ENCODE measurements around the gene RIOK1. TPM values are rescaled to one million over a fixed set of nuclear protein-coding genes. Genes with fewer than 3 reads are reported as not detected.

The RIOK1 gene
- total and polyA plus RNA-seq, 2 of the 13 experiments (the other 11 are each of a cell fraction or from before 2014, with no cell fraction given) = 9.4 to 37.8 TPM

DNA sequence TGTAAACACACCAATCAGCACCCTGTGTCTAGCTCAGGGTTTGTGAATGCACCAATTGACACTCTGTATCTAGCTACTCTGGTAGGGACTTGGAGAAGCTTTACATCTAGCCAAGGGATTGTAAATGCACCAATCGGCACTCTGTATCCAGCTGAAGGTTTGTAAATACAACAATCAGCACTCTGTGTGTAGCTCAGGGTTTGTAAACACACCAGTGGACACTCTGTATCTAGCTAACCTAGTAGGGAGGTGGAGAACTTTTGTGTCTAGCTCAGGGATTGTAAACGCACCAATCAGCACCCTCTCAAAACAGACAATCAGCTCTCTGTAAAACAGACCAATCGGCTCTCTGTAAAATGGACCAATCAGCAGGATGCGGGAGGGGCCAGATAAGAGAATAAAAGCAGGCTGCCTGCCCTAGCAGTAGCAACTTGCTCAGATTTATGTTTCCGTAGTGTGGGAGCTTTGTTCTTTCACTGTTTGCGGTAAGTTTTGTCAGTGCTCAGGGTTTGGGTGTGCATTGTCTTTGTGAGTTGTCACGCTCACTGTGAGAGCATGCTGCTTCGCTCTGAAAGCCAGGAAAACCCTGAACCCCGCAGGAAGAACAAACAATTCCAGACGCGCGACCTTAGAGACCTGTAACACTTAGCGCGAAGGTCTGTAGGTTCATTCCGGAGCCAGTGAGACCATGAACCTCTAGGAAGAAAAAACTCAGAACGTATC, 37.0 kb downstream of the RIOK1 start (continued):
- TF ChIP-seq, protein P1, sequence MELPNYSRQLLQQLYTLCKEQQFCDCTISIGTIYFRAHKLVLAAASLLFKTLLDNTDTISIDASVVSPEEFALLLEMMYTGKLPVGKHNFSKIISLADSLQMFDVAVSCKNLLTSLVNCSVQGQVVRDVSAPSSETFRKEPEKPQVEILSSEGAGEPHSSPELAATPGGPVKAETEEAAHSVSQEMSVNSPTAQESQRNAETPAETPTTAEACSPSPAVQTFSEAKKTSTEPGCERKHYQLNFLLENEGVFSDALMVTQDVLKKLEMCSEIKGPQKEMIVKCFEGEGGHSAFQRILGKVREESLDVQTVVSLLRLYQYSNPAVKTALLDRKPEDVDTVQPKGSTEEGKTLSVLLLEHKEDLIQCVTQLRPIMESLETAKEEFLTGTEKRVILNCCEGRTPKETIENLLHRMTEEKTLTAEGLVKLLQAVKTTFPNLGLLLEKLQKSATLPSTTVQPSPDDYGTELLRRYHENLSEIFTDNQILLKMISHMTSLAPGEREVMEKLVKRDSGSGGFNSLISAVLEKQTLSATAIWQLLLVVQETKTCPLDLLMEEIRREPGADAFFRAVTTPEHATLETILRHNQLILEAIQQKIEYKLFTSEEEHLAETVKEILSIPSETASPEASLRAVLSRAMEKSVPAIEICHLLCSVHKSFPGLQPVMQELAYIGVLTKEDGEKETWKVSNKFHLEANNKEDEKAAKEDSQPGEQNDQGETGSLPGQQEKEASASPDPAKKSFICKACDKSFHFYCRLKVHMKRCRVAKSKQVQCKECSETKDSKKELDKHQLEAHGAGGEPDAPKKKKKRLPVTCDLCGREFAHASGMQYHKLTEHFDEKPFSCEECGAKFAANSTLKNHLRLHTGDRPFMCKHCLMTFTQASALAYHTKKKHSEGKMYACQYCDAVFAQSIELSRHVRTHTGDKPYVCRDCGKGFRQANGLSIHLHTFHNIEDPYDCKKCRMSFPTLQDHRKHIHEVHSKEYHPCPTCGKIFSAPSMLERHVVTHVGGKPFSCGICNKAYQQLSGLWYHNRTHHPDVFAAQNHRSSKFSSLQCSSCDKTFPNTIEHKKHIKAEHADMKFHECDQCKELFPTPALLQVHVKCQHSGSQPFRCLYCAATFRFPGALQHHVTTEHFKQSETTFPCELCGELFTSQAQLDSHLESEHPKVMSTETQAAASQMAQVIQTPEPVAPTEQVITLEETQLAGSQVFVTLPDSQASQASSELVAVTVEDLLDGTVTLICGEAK (IDR thresholded peaks at IDR 0.05) = no peak
- TF ChIP-seq, protein P1 (CRISPR knock-in tag; IDR thresholded peaks at IDR 0.05) = no peak
- TF ChIP-seq, protein P2, sequence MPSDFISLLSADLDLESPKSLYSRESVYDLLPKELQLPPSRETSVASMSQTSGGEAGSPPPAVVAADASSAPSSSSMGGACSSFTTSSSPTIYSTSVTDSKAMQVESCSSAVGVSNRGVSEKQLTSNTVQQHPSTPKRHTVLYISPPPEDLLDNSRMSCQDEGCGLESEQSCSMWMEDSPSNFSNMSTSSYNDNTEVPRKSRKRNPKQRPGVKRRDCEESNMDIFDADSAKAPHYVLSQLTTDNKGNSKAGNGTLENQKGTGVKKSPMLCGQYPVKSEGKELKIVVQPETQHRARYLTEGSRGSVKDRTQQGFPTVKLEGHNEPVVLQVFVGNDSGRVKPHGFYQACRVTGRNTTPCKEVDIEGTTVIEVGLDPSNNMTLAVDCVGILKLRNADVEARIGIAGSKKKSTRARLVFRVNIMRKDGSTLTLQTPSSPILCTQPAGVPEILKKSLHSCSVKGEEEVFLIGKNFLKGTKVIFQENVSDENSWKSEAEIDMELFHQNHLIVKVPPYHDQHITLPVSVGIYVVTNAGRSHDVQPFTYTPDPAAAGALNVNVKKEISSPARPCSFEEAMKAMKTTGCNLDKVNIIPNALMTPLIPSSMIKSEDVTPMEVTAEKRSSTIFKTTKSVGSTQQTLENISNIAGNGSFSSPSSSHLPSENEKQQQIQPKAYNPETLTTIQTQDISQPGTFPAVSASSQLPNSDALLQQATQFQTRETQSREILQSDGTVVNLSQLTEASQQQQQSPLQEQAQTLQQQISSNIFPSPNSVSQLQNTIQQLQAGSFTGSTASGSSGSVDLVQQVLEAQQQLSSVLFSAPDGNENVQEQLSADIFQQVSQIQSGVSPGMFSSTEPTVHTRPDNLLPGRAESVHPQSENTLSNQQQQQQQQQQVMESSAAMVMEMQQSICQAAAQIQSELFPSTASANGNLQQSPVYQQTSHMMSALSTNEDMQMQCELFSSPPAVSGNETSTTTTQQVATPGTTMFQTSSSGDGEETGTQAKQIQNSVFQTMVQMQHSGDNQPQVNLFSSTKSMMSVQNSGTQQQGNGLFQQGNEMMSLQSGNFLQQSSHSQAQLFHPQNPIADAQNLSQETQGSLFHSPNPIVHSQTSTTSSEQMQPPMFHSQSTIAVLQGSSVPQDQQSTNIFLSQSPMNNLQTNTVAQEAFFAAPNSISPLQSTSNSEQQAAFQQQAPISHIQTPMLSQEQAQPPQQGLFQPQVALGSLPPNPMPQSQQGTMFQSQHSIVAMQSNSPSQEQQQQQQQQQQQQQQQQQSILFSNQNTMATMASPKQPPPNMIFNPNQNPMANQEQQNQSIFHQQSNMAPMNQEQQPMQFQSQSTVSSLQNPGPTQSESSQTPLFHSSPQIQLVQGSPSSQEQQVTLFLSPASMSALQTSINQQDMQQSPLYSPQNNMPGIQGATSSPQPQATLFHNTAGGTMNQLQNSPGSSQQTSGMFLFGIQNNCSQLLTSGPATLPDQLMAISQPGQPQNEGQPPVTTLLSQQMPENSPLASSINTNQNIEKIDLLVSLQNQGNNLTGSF (CRISPR knock-in tag; IDR thresholded peaks at IDR 0.05) = no peak
- no peak for TF ChIP-seq SP4 (CRISPR knock-in tag; IDR thresholded peaks at IDR 0.05)
- TF ChIP-seq, protein P3, sequence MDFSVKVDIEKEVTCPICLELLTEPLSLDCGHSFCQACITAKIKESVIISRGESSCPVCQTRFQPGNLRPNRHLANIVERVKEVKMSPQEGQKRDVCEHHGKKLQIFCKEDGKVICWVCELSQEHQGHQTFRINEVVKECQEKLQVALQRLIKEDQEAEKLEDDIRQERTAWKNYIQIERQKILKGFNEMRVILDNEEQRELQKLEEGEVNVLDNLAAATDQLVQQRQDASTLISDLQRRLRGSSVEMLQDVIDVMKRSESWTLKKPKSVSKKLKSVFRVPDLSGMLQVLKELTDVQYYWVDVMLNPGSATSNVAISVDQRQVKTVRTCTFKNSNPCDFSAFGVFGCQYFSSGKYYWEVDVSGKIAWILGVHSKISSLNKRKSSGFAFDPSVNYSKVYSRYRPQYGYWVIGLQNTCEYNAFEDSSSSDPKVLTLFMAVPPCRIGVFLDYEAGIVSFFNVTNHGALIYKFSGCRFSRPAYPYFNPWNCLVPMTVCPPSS (IDR thresholded peaks at IDR 0.05) = no peak
- TF ChIP-seq AGO2 (optimal IDR thresholded peaks at IDR 0.05; ENCODE audit: low read depth, low read length) = no peak
- TF ChIP-seq NCOA5 (CRISPR knock-in tag; IDR thresholded peaks at IDR 0.05) = no peak
- TF ChIP-seq ADNP (CRISPR knock-in tag; IDR thresholded peaks at IDR 0.05) = no peak
- TF ChIP-seq HCFC1 (IDR thresholded peaks at IDR 0.05; ENCODE audit: low read depth, low read length) = no peak; the same call in 1 of the 2 replicates
- no peak for TF ChIP-seq KMT2B (CRISPR knock-in tag; IDR thresholded peaks at IDR 0.05)
- TF ChIP-seq HIVEP1 (CRISPR knock-in tag; IDR thresholded peaks at IDR 0.05) = no peak
- TF ChIP-seq ZNF274 (CRISPR knock-in tag; IDR thresholded peaks at IDR 0.05) = no peak
- TF ChIP-seq, protein P4, sequence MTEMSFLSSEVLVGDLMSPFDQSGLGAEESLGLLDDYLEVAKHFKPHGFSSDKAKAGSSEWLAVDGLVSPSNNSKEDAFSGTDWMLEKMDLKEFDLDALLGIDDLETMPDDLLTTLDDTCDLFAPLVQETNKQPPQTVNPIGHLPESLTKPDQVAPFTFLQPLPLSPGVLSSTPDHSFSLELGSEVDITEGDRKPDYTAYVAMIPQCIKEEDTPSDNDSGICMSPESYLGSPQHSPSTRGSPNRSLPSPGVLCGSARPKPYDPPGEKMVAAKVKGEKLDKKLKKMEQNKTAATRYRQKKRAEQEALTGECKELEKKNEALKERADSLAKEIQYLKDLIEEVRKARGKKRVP (CRISPR knock-in tag; IDR thresholded peaks at IDR 0.05) = no peak

Measured in HepG2 (cell line).